NCI-H1694 (cell line): ENCODE data around the gene ZMAT3.
"Not testable (repeated sequence)": the region's sequence is repeated elsewhere in the genome, so short reads cannot be mapped to it uniquely, and the experiment has no call there.

Experiments used
- DNase-seq: peaks from one replicate; lab custom pipeline; 2025; lab: John Stamatoyannopoulos, UW

ZMAT3 gene, protein sequence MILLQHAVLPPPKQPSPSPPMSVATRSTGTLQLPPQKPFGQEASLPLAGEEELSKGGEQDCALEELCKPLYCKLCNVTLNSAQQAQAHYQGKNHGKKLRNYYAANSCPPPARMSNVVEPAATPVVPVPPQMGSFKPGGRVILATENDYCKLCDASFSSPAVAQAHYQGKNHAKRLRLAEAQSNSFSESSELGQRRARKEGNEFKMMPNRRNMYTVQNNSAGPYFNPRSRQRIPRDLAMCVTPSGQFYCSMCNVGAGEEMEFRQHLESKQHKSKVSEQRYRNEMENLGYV

DNA sequence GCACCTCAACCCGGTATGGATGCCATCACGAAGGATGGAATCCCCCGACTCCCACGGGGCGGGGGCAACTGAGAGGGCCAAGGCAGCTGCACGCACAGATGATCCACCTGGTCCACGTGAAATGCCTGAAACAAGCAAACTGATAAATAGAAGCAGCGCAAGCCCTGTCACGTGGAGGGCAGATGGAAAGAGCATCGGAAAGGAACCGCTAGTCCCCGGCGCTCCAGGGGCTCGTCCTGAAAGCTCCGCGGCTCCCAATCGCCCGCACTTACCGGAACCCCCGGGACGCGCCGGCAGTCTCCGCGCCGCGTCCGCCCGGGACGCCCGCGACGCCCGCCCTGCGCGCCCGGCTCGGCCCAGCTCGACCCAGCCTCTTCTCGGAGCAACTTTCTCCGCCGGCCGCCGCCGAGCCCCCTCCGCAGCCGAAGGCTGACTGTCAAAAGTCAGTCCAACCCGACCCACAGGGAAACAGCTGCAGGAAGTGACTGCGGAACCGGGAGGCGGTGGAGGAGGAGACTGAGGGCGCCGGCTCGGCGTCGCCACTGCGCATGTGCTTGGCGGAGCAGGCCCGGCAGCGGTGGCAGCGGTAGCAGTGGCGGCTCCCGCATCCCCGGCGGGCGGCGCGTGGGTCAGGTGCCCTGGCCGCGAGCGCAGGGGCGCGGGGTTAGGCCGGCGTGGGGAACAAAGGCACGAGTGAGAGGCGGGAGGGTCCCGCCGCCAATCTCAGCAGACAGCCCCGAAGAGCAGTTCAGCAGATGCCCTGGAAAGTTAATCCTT lies at the start of gene ZMAT3:
ZMAT3 (minus strand) TSS at position 487 of the 777 bp plus-strand sequence. CDS start 4,057 bp downstream, outside the sequence.
- DNase-seq: peak; percentile 47

DNA sequence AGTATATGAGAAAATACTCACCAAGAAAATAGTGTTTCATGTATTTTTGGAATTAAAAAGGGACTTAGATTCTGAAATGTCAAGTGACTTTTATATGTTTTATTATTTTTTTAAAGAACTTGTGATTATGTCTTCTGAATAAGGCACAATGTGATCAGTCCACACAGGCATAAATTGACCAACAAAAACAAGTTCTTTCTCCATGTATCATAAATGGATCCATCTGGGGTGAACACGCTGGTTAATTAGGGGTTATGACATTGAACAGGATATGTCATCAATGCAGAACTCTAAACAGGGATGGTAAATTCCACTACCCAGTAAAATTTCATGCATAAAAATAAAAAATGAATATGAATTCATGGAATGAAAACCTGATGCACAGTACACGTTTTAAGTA lies 45.2 kb upstream of the ZMAT3 start:
- DNase-seq: no peak

DNA sequence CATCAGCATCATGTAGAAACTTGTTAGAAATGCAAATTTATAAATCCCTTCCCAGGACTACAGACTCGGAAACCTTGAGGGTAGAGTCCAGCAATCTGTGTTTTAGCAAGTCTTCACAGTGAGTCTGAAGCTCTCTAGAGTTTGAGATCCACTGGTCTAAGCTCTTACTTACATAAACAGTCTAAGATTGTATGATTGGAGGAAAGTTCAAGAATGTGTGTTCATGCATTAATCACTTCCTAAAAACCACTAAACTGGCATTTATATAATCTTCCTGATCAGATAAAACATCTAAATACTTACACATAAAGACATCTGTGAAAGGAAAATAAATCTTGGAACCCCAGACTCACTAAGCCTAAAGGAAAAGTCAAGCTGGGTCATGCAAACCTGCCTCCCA lies 43.8 kb upstream of the ZMAT3 start:
- not testable (repeated sequence) for DNase-seq

DNA sequence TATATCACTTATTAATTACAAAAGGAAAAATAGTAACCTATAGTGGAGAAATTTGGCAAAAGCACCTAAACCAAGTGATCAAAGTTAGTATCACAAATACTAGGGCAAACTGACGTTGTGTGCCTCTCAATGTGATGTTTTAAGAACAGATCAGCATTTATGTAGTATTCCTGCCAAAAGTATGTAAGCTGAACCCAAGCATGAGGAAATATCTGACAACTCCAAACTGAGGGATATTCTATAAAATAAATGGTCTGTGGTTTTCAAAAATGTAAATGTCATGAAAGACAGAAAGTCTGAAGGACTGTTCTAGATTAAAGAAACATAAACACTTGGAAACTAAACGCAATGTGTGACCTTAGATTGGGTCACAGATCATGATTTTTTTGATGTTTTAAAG lies 42.3 kb upstream of the ZMAT3 start:
- DNase-seq: no peak

DNA sequence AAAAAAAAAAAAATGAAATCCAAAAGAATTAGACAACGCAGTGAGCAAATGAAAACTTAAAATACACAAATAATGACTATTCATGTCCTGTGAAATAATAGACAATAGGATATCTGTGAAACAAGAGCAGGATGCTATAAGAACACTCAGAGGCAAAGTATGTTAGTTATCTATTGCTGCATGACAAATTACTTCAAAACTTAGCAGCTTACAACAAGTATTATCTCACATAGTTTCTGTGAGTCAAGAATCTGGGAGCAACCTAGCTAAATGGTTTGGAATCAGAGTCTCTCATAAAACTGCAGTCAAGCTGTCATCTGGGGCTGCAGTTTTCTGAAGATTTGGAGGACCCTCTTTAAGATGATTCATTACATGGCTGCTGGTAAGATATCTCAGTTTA lies 36.5 kb upstream of the ZMAT3 start:
- DNase-seq: no peak

DNA sequence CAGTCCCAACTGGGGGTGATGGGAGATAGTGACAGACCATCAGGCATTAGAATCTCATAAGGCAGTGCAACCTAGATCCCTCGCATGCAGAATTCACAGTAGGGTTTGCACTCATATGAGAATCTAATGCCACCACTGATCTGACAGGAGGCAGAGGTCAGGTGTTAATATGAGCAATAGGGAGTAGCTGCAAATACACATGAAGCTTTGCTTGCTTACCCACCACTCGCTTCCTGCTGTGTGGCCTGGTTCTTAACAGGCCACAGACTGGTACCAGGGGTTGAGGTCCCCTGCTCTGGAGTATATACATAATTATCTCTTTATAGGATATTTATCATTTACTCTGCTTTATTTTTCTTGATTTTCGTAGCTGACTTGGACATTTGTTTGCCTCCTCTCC lies 36.0 kb upstream of the ZMAT3 start:
- DNase-seq: no peak

DNA sequence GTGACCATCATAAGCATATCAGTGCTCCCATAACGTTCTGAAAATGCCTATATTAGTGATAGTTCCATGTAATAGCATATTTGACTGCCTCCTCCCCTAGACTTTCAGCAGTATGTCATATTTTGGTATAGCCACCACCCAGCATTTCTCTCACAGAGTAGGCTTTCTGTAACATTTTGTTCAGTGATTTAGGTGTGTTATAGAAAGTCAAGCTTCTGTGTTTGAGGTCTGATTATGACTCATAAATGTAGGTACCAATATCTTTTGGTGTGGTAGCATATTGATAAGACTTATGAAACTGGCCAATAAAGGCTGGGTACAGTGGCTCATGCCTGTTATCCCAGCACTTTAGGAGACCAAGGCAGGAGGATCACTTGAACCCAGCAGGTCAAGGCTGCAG lies 34.3 kb upstream of the ZMAT3 start:
- DNase-seq: no peak

DNA sequence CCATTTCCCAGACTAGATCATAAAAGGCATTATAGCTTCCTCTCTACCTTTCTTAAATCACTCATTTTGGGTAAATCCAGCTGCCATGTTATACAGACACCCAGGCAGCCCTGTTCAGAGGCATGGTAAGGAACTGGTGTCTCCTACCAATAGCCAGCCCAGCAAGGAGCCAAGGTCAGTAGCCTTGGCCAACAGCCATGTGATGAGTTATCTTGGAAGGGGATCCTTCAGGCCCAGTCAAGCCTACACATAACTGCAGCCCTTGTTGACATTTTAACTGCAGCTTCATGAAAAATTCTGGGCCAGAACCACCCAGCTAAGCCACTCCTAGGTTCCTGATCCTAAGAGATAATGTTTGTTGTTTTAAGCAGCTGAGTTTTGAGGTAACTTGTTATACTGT lies 29.0 kb upstream of the ZMAT3 start:
- DNase-seq: no peak

DNA sequence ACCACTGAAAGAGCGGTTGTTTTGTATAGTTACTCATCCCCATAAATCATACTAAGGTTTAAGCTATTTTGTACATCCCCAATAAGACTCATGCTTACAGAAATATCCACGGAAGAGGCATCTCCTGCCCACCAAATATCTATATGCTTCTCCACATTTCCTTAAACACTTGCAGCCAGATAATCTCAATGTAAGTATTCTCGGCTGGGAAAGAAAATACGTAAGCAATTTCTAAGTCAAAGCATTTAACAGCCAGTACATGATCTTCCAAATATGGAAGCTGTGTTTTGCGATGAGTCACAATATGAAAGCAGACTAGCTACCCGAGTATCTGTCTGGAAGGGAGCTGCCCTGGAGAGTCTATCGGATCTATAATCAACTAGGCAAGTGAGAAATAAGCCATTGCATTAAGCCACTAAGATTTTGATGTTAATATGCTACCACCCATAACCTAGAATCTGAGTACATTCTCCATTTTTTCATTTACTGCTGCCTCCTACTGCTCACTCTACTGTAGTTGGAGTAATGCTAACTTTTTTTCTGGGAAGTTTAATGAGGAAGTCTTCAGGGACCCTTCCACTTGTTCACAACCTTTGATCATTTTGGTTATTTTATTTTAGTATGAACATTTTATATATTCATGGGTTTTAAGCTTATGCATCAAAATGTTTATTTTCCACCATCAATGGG lies 26.9 kb upstream of the ZMAT3 start:
- DNase-seq: no peak

DNA sequence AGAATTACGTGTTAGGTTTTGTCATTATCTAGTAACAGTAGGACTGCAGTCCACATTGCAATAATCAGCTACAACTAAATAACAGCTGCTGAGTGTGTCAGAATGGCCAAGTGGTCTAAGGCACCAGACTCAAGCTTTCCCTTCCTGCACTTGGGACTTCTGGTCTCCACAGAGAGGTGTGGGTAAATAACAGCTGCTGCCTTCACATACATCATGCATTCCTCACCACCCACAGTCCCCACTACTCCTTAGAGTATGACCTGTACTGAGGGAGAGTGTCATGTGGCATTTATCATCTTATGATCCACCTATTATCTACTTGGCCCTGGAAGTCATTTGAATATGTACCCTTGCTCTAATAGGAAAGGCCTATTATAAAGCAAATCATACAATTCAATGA lies 22.2 kb upstream of the ZMAT3 start:
- no peak for DNase-seq

DNA sequence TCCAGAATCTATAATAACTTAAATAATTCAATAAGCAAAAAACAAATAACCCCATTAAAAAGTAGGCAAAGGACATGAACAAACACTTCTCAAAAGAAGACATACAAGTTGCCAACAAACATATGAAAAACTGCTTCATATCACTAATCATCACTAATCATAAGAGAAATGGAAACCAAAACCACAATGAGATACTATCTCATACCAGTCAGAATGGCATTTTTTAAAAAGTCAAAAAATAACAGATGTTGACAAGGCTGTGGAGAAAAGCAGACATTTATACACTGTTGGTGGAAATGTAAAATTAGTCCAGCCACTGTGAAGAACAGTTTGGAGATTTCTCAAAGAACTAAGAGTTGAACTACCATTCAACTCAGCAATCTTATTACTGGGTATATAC lies 19.5 kb upstream of the ZMAT3 start:
- DNase-seq: no peak

DNA sequence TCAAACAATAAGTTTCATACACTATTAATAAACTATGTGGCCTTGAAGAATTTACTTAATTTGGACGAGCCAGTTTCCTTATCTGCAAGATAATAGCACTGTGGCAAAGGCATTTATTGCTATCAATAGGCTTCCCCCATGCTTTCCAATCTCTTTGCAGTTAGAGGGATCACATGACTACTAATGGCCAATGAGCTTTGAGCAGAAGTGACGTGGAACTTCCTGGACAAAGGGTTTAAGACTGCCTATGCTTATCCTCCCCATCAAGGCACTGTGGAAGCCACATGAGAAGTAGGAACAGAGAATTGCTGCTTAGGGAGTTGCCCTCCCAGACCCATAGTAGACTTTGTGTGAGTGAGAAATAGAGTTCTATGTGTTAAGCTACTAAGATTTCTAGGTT lies 16.7 kb upstream of the ZMAT3 start:
- DNase-seq: no peak

DNA sequence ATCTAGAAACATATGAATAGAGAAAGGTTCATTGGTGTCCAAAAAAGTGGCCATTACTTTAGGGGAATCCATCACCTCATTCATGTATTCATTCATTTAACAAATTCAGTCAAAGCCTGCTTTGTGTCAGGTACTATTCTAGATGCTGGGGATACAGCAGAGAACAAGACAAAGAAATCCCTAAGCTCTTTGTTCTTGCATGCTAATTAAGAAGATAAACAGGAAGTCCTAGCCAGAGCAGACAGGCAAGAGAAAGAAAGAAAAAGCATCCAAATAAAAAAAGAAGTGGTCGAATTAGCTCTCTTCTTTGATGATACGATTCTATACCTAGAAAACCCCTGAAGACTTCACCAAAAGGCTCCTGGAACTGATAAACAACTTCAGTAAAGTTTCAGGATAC lies 12.4 kb upstream of the ZMAT3 start:
- no peak for DNase-seq

DNA sequence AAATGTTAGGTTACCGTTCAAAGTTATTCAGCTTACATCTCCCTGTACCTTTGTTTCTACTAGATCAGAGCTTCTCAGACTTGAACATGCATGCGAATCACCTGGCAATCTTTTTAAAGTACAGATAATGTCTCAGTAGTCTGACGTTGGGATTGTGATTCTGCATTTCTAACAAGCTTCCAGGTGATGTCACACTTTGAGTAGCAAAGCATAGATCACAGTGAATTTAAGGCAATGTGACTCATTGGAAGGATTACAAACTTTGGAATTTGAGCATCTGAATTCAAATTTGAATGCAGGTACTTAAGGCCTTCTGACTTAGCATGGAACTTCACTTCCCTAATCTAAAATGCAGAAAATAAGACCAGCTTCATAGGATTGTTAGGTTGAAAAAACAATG lies 10.8 kb upstream of the ZMAT3 start:
- DNase-seq: no peak

DNA sequence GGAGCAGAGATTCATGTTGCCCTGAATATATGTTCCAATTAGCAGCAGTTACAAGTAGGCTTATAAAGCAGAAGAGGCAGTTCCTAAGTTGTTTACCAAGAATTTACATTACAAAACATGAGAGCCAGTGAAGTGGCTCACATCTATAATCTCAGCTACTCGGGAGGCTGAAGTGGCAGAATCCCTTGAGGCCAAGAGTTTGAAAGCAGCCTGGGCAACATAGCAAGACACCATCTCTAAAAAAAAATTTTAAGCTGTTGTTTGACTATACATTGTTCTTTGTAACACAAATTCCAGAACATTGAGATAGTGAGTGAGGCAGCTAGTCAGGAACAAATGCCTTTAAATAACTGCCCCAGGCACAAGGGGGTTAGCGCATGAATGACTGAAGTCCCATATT lies 10.3 kb upstream of the ZMAT3 start:
- no peak for DNase-seq

DNA sequence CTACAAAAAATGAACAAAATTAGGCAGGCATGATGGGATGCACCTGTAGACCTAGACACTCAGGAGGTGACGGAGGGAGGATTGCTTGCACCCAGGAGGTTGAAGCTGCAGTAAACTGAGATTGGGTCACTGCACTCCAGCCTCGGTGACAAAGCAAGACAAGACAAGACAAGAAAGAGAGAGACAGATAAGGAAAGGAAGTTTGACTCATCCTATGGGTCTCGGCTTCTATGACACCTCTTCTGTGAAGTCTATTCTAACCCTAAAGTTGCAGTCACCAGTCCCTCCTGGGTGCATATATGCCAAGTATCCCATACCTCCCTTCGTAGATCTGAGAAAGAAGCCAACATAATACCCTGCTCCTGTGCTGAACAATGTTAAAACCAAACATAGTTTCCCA lies 7.9 kb upstream of the ZMAT3 start:
- no peak for DNase-seq

DNA sequence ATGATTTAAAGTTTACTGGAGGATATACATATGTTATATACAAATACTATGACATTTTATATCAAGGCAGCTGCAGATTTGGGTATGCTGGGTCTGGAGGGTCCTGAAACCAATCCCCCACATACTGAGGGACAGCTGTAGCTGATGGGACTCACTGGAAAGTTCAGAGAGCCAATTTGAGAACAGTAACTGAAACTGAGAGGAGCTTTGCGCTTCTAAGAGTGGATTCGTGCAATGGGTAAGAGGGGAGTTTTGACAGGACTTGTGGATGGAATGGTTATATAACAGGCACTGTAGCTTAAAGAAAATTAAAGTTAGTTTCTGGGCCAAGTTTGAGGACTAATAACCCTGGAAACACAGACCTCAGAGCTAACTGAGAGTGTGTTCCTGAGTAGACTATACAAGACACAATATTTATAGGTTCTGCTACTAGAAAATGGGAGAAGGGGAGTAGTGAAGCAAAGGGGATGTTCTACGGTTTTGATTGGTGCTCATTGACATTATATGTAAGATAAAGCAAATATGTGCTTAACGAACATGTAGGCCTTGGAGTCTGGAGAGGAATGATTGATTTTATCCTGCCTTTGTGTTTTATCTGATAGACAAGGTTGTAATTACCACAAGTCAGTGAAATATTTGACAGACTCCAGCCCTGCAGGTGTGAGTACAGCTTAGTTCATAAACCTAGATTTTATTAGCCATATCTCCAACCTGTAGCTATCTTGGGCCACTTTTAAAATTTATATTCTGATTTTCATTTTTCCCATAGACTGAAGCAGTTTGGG lies 4.8 kb upstream of the ZMAT3 start:
- DNase-seq: no peak

DNA sequence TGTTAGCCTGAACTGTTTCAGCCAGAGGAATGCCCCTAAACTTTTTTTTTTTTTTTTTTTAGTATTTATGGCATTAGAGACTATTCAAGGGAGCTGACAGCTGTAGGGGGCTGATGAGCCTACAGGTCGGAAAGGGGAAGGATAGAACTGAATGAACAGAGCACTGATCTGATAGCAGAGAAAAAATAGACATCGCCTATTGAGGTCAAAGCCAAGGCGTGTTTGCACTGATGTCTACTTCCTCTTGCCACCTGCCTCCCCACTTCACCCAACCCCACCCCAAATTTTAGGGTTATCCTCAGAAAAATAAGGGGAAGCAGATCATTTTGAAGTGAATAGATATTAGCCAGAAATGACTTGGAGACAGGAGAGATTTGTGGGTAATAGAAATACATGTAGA lies 3.0 kb upstream of the ZMAT3 start:
- no peak for DNase-seq

DNA sequence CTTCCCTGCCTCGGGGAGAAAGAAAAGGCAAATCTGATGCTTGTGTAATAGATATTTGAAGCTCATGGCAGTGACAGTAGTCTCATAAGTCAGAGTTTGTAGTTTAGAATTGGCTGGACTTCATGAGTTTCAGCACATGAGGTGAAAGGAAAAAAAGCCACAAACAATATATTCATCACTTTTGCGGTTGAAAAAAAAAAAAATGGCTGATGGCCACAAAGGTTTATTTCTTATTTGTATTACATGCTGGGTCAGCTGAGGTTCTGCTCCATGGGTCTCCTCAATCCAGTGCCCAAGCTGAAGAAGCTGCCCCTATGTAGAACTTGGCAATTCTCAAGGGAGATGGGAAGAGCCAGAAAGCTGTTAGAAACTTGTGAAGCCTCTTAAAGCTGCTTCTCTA lies 2.2 kb upstream of the ZMAT3 start:
- DNase-seq: no peak

DNA sequence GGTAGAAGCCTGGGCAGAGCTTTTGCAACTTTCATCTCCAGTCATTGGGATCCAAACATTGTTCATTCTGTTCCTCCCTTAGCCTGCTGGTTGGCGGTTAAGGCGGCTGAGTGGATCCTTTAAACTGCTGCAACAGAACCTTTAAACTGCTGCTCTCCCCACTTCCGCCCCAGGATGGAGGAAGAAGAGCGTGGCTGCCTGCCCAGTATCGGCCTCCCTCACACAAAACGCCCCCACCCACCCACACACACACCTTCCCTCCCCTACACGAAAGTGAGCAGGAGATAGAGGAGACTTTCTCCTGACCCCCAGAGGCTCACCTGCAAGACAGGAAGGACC lies 460 bp upstream of the ZMAT3 start:
- no peak for DNase-seq

DNA sequence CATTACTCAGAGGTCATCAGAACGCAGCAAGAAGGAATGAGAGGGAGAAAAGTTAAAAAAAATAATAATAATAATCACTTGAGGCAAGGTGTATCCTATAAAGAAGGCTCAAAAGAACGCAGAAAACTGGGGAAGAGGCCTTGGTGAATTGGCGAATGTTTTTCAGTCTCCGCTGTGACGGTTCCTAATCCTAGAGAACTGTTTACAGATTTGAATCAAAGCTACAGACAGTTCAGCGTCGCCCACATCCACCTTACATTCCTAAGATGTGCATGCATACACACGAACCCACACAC lies 634 bp downstream of the ZMAT3 start:
- DNase-seq: no peak

DNA sequence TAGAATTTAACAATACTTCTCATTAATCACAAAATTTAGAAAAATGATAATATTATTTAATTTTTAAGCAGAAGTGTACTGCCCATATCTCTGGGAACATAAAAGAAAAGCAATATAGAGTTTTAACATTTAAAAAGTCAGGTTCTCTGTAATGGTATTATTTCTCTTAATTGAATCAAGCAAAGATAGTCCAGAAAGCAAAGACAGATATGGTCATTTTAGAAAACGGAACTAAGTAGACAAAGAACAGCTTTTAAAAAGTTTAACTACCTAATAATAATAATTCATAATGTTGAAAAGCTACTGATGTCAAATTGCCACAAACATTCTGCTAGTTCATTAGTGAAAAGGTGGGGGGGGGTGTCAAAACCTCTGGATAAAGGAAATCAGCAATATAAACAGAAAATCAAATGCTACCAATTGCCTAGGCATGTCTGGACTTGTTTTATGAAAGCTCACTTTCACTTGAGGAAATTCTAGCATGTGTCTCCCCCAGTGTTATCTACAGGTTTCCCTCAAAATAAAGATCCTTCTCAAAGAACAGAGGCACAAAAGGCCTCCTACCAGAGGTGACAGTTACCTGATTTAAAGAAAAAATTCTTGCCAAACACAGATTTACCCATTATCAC lies 1.7 kb downstream of the ZMAT3 start:
- no peak for DNase-seq
